TTC549 (cell line): ENCODE measurements around the gene ZNF26.

ENCODE experiments used
- FAIRE-seq: peaks from 2 replicates; lab custom pipeline; 2012; peaks lifted over from hg19 to GRCh38; lab: Jason Lieb, UNC

The ZNF26 gene

DNA sequence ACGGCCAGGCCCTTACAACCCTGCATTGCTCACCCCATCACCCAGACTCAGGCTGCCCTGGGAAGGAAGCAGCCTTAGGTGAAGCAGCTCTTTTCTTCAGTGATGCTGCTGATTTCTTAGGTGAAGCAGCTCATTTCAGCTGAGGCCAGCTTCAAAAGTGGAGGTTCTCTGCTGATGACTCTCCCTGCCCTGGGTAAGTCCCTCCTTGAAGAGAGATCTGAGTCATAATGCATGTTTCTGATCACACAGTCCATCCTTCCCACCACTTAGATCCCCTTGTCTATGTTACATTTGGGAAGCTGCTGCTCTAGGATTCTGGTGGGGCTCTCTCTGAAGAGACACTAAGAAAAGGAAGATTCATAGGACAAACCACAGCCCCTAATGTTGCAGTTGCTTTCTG, 77.4 kb downstream of the ZNF26 start:
- FAIRE-seq: no peak

- no peak for FAIRE-seq
Observed at GRCh38 chr12:133073836-133074235, 87.7 kb downstream of the ZNF26 start.
